ENCODE data around the gene SLC6A3. TPM values are rescaled to one million over a fixed set of nuclear protein-coding genes. Genes with fewer than 3 reads are reported as not detected.

SLC6A3 gene
- total RNA-seq, 2 donors from 2014 or later: not detected

- Histone ChIP-seq H3K4me1 (no peaks in the 10 kb centered on the region), H3K36me3 (no peaks in the 10 kb centered on the region), H3K27me3 (no peaks in the 10 kb centered on the region), H3K4me3 (no peak overlapping the region), H3K9me3 (no peaks in the 10 kb centered on the region), H3K27ac (no peak overlapping the region), H3K9ac (ENCODE audit: low read depth in 2 of 2, low read length in 2 of 2) (no peak overlapping the region)
- TF ChIP-seq CTCF (IDR thresholded peaks at IDR 0.05): no peak
- intact Hi-C loops (cut with DNase I): no loop called here
- DNase-seq: no peak
Measured at GRCh38 chr5:1474183-1474839, 29.1 kb upstream of the SLC6A3 start.

GRCh38 chr5:1473746-1474145 lies 28.5 kb upstream of the SLC6A3 start:
- intact Hi-C loops (cut with DNase I): no loop called here
- H3K36me3 ChIP-seq: no peaks in the 10 kb centered on the region

GRCh38 chr5:1472964-1473628 lies 27.9 kb upstream of the SLC6A3 start:
- TF ChIP-seq CTCF (IDR thresholded peaks at IDR 0.05): no peak
- H3K27ac ChIP-seq: no peak overlapping the region
- H3K9ac ChIP-seq (ENCODE audit: low read depth in 2 of 2, low read length in 2 of 2): no peak overlapping the region
- no peaks in the 10 kb centered on the region for H3K36me3 ChIP-seq
- no peaks in the 10 kb centered on the region for H3K4me1 ChIP-seq
- no peaks in the 10 kb centered on the region for H3K27me3 ChIP-seq
- no peaks in the 10 kb centered on the region for H3K9me3 ChIP-seq
- DNase-seq: no peak
- H3K4me3 ChIP-seq: no peak overlapping the region
- intact Hi-C loops (cut with DNase I): no loop called here

More at GRCh38 chr5:1473746-1474145, 28.5 kb upstream of the SLC6A3 start:
- Histone ChIP-seq H3K27ac (no peak overlapping the region), H3K27me3 (no peaks in the 10 kb centered on the region), H3K4me1 (no peaks in the 10 kb centered on the region), H3K9ac (ENCODE audit: low read depth in 2 of 2, low read length in 2 of 2) (no peak overlapping the region), H3K9me3 (no peaks in the 10 kb centered on the region), H3K4me3 (no peak overlapping the region)
- no peak for DNase-seq
- TF ChIP-seq CTCF (IDR thresholded peaks at IDR 0.05): no peak

- DNase-seq: no peak
- Histone ChIP-seq H3K9me3 (no peaks in the 10 kb centered on the region), H3K36me3 (no peaks in the 10 kb centered on the region), H3K9ac (ENCODE audit: low read depth in 2 of 2, low read length in 2 of 2) (no peak overlapping the region), H3K4me3 (no peak overlapping the region), H3K4me1 (no peaks in the 10 kb centered on the region), H3K27me3 (no peaks in the 10 kb centered on the region), H3K27ac (no peak overlapping the region)
- intact Hi-C loops (cut with DNase I): no loop called here
- TF ChIP-seq CTCF (IDR thresholded peaks at IDR 0.05): no peak
Measured at GRCh38 chr5:1471997-1472963, 27.0 kb upstream of the SLC6A3 start.

- no peaks in the 10 kb centered on the region for H3K4me1 ChIP-seq
- H3K4me3 ChIP-seq: no peak overlapping the region
- no peak overlapping the region for H3K9ac ChIP-seq (ENCODE audit: low read depth in 2 of 2, low read length in 2 of 2)
- no peaks in the 10 kb centered on the region for H3K27me3 ChIP-seq
- no peak for TF ChIP-seq CTCF (IDR thresholded peaks at IDR 0.05)
- intact Hi-C loops (cut with DNase I): no loop called here
- no peak overlapping the region for H3K27ac ChIP-seq
- no peaks in the 10 kb centered on the region for H3K36me3 ChIP-seq
- no peaks in the 10 kb centered on the region for H3K9me3 ChIP-seq
- no peak for DNase-seq
Measured at GRCh38 chr5:1471240-1471853, 26.1 kb upstream of the SLC6A3 start.
